ENCODE results near the gene DYTN. TPM values are rescaled to one million over a fixed set of nuclear protein-coding genes. Genes with fewer than 3 reads are reported as not detected.
A peak's percentile ranks its signal among the peaks of the same experiment; 100 is the strongest.
"Not testable (repeated sequence)": the region's sequence is repeated elsewhere in the genome, so short reads cannot be mapped to it uniquely, and the experiment has no call there.

DYTN gene
- not detected in 2 replicates for total RNA-seq

DNA sequence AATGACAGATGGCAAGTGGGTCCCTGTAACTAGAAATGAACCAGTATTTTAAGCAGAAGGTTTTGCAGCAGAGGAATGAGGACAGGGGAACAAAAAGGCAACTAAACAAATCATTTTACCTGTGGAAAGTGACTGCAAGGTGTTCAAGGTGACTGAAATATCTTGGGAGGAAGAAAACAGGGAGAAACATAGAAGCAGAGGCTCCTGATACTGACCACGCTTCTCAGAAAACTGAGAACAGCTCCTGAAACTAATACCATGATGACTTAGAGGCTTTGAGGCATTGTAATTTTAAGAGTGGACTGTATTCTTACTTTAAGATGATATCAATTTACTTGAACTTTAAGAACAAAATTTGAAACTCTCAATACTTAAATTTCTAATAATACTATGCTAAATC, at the start of gene DYTN:
Gene DYTN, minus strand, starts transcription at position 101 of the 400 bp plus-strand sequence. CDS start 117 bp downstream, outside the sequence.
- DNase-seq = no peak

DNA sequence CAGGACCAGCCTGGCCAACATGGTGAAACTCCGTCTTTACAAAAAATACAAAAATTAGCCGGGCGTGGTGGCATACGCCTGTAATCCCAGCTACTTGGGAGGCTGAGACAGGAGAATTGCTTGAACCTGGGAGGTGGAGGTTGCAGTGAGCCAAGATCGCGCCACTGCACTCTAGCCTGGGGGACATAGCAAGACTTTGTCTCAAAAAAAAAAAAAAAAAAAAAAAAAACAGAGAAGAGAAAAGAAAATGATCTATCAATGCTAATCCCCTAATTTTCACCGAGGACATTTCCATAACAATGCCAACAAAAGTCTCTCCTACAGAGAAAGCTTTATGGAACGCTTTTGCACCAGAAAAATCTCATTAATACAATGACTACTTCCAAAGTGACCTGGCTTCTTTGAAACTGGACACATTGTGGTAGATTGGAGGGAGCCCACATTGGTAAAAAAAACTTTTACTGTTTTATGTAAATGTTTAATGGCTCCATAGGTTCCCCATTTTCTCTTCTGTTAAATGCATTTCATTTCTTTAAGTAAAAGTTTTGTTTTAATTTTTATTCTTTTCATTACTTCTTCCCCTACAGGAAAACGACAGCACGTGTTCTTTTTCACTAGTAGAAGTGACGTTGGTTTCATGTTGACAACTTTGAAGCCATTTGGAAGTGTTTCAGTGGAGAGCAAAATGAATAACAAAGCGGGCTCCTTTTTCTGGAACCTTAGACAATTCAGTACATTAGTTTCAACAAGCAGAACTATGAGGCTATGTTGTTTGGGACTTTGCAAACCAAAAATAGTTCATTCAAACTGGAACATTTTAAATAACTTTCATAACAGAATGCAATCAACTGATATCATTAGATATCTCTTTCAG, 48.1 kb upstream of the DYTN start:
- no peak for DNase-seq

GRCh38 chr2:206765242-206766056, 47.3 kb upstream of the DYTN start, which contains the start of the genes FASTKD2 and MDH1B:
Gene FASTKD2, plus strand, starts transcription at chr2:206765606. Its CDS starts 1,088 bp downstream, at chr2:206766694.
Gene MDH1B, minus strand, starts transcription at chr2:206765328. Its CDS starts 57 bp downstream, at chr2:206765271.
- DNase-seq = peak; percentile 96

- DNase-seq = no peak
Measured at GRCh38 chr2:206764673-206765241, 46.6 kb upstream of the DYTN start.

- no peak for DNase-seq
Measured at GRCh38 chr2:206756816-206757215, 38.6 kb upstream of the DYTN start.

DNA sequence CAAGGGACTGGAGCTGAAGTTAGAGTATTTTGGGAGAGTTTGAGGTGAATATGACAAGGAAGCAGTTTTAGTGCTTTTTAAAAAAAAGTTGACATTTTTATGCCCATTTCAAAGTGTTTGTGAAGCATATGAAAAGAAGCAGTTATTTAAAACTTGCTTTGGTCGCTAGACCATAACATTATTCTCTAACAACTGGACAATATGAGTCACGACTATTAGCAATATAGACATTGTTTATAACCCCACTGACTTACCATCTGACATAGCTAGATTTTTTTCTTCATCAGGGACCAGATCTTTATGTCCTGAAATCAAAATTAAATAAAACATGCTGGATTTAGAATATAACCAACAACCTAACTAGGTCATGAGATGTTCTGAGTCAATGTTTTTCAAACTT, 22.6 kb upstream of the DYTN start:
- no peak for DNase-seq

- DNase-seq = no peak
Measured at GRCh38 chr2:206739271-206739670, 21.1 kb upstream of the DYTN start.

DNA sequence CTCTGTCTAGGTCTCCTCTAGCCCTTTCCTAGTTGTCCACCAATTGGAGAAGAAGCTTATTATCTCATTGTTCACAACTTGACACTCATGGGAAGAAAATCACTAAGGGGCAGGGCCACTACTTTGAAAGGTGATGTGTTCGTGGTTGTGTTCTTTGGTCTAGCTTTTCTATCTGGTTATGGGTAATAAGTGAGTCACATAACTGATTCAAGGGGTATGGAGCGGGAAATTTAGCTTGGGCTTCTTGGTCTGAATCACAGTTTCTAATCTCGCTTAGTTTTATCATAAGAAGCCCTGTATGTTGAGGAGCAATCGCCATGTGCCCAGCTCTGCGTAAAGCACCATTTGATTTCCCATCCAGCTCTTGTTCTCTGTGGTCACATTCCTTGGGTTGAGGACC, 18.7 kb upstream of the DYTN start:
- DNase-seq = no peak

DNA sequence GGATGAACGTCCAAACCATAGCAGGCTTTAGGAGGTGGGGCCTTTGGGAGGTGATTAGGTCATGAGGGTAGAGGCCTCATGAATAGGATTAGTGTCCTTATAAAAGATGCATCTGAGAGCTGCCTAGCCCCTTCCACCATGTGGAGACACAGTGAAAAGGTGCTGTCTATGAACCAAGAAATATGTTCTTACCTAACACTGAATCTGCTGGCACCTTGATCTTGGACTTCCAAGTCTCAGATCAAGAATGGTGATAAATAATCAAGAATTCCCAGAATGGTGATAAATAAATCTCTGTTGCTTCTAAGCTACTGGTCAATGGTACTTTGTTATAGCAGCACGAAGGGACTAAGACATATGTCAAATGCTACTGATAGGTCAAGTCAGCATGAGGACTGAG, 15.1 kb upstream of the DYTN start:
- DNase-seq = no peak

DNA sequence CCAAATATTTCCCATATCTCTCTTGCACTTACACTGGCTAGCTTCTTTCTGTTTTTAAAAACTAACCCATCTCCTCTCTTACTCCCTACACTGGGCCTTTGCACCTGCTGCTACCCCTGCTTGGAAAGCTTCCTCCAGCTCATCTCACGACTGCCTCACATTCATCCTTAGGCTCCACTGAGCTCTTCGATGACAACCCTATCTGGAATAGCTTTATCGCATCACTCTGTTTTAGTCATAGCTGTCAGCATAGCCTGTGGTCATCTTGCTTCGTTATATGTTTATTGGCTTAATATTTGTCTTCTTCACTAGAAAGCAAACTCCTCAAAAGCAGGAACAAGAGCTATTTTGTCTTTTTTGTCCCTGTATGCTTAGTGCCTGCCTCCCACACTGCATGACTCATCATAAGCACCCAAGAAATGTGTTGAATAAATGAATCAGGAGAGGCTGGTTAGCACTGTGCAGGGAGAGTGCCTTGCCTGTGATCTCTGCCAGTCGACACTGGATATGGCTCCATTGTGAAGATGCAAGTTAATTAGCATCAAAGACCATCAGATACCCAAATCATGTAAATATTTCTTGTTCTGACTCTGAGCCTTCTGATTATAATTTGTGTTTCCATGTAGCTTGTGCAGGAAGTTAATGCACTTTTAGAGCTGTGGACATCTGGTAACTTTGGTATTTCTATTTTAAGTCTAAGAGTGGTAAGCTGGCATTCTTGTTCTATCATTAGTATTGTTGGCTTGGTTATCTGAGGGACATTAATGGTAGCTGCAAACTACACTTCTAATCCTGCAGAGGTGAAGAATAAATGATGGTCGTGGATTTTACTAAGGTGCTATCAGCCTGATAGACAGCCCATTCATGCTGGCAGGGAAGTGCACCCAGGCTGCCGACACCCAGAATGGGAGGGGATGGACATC, 10.3 kb upstream of the DYTN start:
- no peak for DNase-seq

GRCh38 chr2:206727287-206727686, 9.1 kb upstream of the DYTN start:
- no peak for DNase-seq

GRCh38 chr2:206723288-206723687, 5.1 kb upstream of the DYTN start:
- DNase-seq = no peak

DNA sequence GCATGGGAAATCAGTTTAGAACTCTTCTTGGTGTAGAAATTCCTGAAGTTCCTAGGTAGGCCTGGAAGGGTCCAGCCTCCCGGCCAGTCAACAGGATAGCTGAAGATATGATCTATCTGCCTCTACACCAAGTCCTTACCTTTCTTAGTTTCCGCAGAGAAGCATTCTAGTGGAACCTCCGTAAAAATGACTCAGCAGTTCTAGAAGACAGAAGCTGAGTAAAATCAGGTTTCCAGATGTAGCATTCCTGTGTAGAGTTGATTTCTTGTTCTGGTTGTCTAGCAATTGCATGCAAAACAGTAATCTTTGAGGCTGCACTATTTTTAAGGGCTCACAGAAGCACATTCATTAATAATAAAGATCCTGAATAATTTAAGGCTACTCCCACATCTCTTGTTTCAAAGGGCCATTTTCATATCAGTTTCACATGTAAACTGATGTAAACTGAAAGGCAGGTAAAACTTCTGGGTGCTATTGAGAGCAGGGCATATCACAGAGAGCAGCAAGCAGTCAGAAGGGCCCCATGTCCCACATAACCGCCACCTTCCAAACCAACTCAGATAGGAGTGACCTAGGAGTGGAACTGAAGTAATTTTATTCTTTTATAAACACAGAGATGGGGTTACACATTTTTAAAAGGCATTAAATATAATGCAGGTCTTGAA, 3.2 kb upstream of the DYTN start:
- no peak for DNase-seq

- DNase-seq = no peak
Measured at GRCh38 chr2:206716623-206717022, 1.6 kb downstream of the DYTN start.

DNA sequence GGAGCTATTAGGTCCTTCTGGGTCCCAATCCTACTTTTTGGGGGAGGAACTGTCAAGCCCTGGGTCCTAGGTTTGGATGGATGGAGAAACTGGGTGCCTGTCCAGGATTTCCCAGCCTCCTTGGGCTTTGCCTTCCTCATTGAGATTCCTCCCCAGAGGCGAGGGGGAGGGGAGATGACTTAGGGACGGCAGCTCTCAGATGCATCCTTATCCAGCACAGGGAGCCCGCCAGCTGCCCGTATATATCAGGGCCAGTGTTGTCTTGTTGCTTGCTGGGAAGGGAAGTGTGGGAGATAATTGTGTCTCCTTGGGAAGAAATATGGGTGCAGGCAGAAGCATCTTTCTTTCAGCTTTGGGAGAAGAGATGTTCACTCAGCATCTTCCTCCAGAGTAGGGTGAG, 3.0 kb downstream of the DYTN start:
- not testable (repeated sequence) for DNase-seq

GRCh38 chr2:206713746-206714145, 4.5 kb downstream of the DYTN start:
- no peak for DNase-seq

- no peak for DNase-seq
Measured at GRCh38 chr2:206708286-206708685, 9.9 kb downstream of the DYTN start.

DNA sequence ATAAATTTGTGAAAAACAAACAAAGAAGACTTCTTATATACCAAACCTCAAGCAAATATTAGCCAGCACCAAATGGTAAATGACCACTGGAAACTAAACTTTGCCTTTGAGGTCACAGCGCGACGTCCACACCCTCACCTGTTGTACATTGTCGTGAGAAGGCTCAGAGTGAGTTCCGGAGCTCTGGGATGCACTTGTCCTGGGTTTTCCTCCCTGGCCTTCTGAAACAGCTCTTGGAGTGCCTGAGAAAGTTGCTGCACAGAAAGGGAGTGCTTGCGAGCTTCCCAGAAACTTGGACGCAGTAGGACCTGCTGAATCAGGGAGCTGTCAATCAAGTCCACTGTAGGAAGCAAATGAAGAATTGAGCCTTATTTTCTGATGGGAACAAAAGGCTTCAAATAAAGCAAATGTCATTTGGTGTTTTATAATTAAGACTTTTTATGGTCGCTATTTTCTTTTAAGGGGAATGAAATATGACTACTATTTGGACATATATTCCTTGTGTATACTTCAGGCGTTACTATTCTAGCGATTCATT, 11.0 kb downstream of the DYTN start:
- no peak for DNase-seq

- DNase-seq = no peak
Measured at GRCh38 chr2:206701952-206702605, 16.1 kb downstream of the DYTN start.

DNA sequence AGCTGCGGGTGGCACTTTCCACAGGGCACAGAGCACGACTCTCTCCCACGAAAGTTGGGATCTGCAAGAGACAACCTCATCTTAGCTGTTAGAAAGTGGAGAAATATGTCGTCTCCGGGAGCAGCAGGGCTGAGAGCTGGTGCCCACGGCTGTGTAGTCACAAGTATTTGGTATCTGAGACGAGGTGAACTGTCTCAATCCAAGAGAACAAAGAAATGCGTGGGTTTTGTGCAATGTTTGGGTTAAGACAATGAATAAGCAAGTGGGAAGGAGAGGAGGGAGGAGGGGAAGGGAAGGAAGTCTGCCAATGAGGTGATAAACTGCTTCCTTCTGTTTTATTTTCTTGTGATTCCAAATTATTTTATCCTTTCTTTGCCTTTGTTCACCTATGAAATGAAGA, 18.0 kb downstream of the DYTN start:
- DNase-seq = peak; percentile 30

- DNase-seq = no peak
Measured at GRCh38 chr2:206698811-206699210, 19.4 kb downstream of the DYTN start.

Data from dermis blood vessel endothelial cell (primary cell).